NCI-H69 (cell line): Measurements from ENCODE around the gene IL34.

Experiments
- DNase-seq: peaks from one replicate; lab custom pipeline; 2025; lab: John Stamatoyannopoulos, UW

The IL34 gene

GRCh38 chr16:70678121-70678897, 31.9 kb downstream of the IL34 start:
- DNase-seq: no peak

- DNase-seq: no peak
Observed at GRCh38 chr16:70678898-70679670, 32.7 kb downstream of the IL34 start.

GRCh38 chr16:70679671-70680494, 33.5 kb downstream of the IL34 start:
- DNase-seq: no peak

- no peak for DNase-seq
Observed at GRCh38 chr16:70680495-70681381, 34.4 kb downstream of the IL34 start.

- DNase-seq: no peak
Observed at GRCh38 chr16:70681382-70682238, 35.3 kb downstream of the IL34 start.

- DNase-seq: no peak
Observed at GRCh38 chr16:70682239-70683145, 36.1 kb downstream of the IL34 start.

- DNase-seq: no peak
Observed at GRCh38 chr16:70683146-70683944, 37.0 kb downstream of the IL34 start.

- no peak for DNase-seq
Observed at GRCh38 chr16:70684146-70685060, 38.0 kb downstream of the IL34 start.

- DNase-seq: peak; percentile 55
Observed at GRCh38 chr16:70685061-70685937, 38.9 kb downstream of the IL34 start.

GRCh38 chr16:70685938-70686375, 39.6 kb downstream of the IL34 start, which contains the start of gene MTSS2:
TSS of gene MTSS2 (minus strand) at chr16:70686053. CDS start at chr16:70685791, 262 bp downstream.
- DNase-seq: peak; percentile 91

- peak; percentile 51 for DNase-seq
Observed at GRCh38 chr16:70686376-70687101, 40.2 kb downstream of the IL34 start.

GRCh38 chr16:70687102-70687511, 40.7 kb downstream of the IL34 start:
- DNase-seq: peak; percentile 48

- DNase-seq: no peak
Observed at GRCh38 chr16:70687671-70688245, 41.4 kb downstream of the IL34 start.

GRCh38 chr16:70688246-70688742, 41.9 kb downstream of the IL34 start:
- DNase-seq: no peak
